NB4 (cell line): ENCODE data around the gene TSSK6.

Experiments used
- DNase-seq: peaks from one replicate; pipeline ENCODE4 v3.0.0; 2010; ENCODE audit warnings: low read depth
- H3K4me3 ChIP-seq: one replicate; pipeline ENCODE4 v1.5.1; 2011; ENCODE audit warnings: mild to moderate bottlenecking, low read depth, low read length, moderate library complexity
- MYC ChIP-seq: IDR thresholded peaks from 2 replicates; pipeline ENCODE4 v1.6.1; 2011; ENCODE audit warnings: low read depth, low read length
- POLR2A ChIP-seq: IDR thresholded peaks from 2 replicates; pipeline ENCODE4 v1.6.1; 2011; ENCODE audit warnings: mild to moderate bottlenecking; ENCODE audit not compliant: insufficient read length; ENCODE audit errors: extremely low read depth
- TF ChIP-seq, protein P1 (sequence below): IDR thresholded peaks from 2 replicates; pipeline ENCODE4 v1.6.1; 2011; ENCODE audit warnings: low read depth, low read length
- TF ChIP-seq, protein P2 (sequence below): IDR thresholded peaks from one replicate; pipeline ENCODE4 v1.5.1; 2012; ENCODE audit warnings: low read depth, low read length

Gene TSSK6

GRCh38 chr19:19546751-19547162, 31.4 kb upstream of the TSSK6 start:
- no peak overlapping the region for H3K4me3 ChIP-seq
- no peak for DNase-seq
- TF ChIP-seq, protein P1, sequence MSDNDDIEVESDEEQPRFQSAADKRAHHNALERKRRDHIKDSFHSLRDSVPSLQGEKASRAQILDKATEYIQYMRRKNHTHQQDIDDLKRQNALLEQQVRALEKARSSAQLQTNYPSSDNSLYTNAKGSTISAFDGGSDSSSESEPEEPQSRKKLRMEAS, result no peak
- TF ChIP-seq, protein P2, sequence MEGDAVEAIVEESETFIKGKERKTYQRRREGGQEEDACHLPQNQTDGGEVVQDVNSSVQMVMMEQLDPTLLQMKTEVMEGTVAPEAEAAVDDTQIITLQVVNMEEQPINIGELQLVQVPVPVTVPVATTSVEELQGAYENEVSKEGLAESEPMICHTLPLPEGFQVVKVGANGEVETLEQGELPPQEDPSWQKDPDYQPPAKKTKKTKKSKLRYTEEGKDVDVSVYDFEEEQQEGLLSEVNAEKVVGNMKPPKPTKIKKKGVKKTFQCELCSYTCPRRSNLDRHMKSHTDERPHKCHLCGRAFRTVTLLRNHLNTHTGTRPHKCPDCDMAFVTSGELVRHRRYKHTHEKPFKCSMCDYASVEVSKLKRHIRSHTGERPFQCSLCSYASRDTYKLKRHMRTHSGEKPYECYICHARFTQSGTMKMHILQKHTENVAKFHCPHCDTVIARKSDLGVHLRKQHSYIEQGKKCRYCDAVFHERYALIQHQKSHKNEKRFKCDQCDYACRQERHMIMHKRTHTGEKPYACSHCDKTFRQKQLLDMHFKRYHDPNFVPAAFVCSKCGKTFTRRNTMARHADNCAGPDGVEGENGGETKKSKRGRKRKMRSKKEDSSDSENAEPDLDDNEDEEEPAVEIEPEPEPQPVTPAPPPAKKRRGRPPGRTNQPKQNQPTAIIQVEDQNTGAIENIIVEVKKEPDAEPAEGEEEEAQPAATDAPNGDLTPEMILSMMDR, result no peak
- no peak for TF ChIP-seq POLR2A
- no peak for TF ChIP-seq MYC

DNA sequence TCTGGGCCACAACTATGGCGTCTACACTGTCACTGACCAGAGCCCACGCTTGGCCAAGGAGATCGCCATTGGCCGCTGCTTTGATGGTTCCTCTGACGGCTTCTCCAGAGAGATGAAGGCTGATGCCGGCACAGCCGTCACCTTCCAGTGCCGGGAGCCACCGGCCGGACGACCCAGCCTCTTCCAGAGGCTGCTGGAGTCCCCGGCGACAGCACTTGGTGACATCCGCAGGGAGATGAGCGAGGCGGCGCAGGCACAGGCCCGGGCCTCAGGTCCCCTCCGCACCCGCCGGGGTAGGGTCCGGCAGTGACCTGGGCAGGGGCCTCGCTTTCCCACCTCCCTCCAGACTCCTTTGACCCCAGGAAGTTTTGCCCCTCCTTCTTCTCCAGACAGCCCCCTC, 30.4 kb upstream of the TSSK6 start:
- DNase-seq, result no peak
- no peak overlapping the region for H3K4me3 ChIP-seq
- TF ChIP-seq, protein P1, result no peak
- no peak for TF ChIP-seq POLR2A
- TF ChIP-seq, protein P2, result no peak
- TF ChIP-seq MYC, result no peak

DNA sequence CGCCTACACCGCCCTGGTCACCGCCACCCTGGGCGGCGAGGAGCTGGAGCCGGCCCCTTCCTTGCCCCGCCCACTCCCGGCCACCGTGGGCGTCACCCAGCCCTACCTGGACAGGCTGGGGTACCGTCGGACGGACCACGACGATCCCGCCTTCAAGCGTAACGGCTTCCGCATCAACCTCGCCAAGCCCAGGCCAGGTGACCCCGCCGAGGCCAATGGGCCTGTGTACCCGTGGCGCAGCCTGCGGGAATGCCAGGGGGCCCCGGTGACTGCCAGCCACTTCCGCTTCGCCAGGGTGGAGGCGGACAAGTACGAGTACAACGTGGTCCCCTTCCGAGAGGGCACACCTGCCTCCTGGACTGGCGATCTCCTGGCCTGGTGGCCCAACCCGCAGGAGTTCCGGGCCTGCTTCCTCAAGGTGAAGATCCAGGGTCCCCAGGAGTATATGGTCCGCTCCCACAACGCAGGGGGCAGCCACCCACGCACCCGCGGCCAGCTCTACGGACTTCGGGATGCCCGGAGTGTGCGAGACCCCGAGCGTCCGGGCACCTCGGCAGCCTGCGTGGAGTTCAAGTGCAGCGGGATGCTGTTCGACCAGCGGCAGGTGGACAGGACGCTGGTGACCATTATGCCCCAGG, 29.7 kb upstream of the TSSK6 start:
- DNase-seq, result no peak
- TF ChIP-seq, protein P1, result no peak
- TF ChIP-seq, protein P2, result no peak
- TF ChIP-seq POLR2A (no peak), MYC (no peak)
- H3K4me3 ChIP-seq, result no peak overlapping the region

DNA sequence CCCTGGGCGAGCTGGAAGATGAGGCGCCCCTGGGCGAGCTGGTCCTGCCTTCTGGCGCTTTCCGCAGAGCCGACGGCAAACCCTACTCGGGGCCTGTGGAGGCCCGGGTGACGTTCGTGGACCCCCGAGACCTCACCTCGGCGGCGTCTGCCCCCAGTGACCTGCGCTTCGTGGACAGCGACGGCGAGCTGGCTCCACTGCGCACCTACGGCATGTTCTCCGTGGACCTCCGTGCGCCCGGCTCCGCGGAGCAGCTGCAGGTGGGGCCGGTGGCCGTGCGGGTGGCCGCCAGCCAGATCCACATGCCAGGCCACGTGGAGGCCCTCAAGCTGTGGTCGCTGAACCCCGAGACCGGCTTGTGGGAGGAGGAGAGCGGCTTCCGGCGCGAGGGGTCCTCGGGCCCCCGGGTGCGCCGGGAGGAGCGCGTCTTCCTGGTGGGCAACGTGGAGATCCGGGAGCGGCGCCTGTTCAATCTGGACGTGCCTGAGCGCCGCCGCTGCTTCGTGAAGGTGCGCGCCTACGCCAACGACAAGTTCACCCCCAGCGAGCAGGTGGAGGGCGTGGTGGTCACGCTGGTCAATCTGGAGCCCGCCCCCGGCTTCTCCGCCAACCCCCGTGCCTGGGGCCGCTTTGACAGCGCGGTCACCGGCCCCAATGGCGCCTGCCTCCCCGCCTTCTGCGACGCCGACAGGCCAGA, 29.1 kb upstream of the TSSK6 start:
- TF ChIP-seq MYC (no peak), POLR2A (no peak)
- TF ChIP-seq, protein P2, result no peak
- TF ChIP-seq, protein P1, result no peak
- no peak for DNase-seq

GRCh38 chr19:19543640-19544039, 28.3 kb upstream of the TSSK6 start:
- peak overlapping the region; percentile 48 for H3K4me3 ChIP-seq
- TF ChIP-seq, protein P2, result no peak
- TF ChIP-seq, protein P1, result no peak
- no peak for TF ChIP-seq POLR2A
- TF ChIP-seq MYC, result no peak
- DNase-seq, result no peak

More for the DNA sequence above, 29.1 kb upstream of the TSSK6 start:
- H3K4me3 ChIP-seq, result no peak overlapping the region
